ENCODE results near the gene PLA2G2D. TPM values are rescaled to one million over a fixed set of nuclear protein-coding genes. Genes with fewer than 3 reads are reported as not detected.

PLA2G2D gene
- total and polyA plus RNA-seq, 2 donors (not counting 1 experiment from before 2014, with no cell fraction given): not detected

DNA sequence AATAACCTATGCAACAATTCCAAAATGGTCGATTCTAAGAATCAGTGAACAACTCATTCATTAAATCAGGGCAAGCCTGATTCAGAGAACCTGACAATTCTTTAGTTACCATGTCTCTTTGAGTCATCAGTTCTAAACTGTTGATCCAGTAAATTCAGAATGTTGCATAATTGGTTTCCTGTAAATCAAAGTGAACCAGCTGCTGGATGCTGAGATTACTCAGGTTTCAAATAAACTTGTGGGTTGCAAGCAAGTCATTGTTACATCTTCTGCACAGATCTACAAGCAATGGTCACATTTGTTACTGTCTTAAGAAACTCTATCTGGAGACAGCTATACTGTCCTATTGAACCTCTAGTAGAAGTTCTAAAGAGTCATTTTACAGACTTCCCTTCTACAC lies 16.5 kb downstream of the PLA2G2D start:
- Histone ChIP-seq H3K4me3 (replicated peaks in 1 of 4; ENCODE audit: control extremely low read depth in 1 of 4, insufficient read depth in 1 of 4, low read depth in 3 of 4, low read length in 4 of 4) (no peak overlapping the region), H3K4me2 (ENCODE audit: extremely low read depth, insufficient read depth, low read length) (no peak overlapping the region), H2AFZ (ENCODE audit: low read length) (no peak overlapping the region)

GRCh38 chr1:20100632-20101355 lies 18.5 kb downstream of the PLA2G2D start:
- no peak overlapping the region for H3K4me2 ChIP-seq (ENCODE audit: extremely low read depth, insufficient read depth, low read length)
- H4K20me1 ChIP-seq (ENCODE audit: control insufficient read depth, extremely low read depth, insufficient read depth, low read length): no peaks in the 10 kb centered on the region
- H2AFZ ChIP-seq (ENCODE audit: low read length): no peak overlapping the region
- no peaks in the 10 kb centered on the region for H3K36me3 ChIP-seq (ENCODE audit: control insufficient read depth, insufficient read depth, low read length)
- H3K9ac ChIP-seq (ENCODE audit: insufficient read depth, low read length): no peak overlapping the region
- H3K27me3 ChIP-seq (ENCODE audit: control insufficient read depth, insufficient read depth, low read length): no peaks in the 10 kb centered on the region
- no peaks in the 10 kb centered on the region for H3K9me3 ChIP-seq (ENCODE audit: control insufficient read depth, insufficient read depth, low read depth, low read length)
- peak; percentile 80 to 85 for TF ChIP-seq CTCF (conservative IDR thresholded peaks at IDR 0.05 in 1 of 2, IDR thresholded peaks at IDR 0.05 in 1 of 2; ENCODE audit: low read depth in 1 of 2, low read length in 2 of 2)
- no peak for TF ChIP-seq EZH2 (IDR thresholded peaks at IDR 0.05; ENCODE audit: low read length, missing control alignments)
- DNase-seq (ENCODE audit: low read depth in 2 of 2): peak; percentile 63 to 64
- H3K4me3 ChIP-seq (replicated peaks in 1 of 4; ENCODE audit: control extremely low read depth in 1 of 4, insufficient read depth in 1 of 4, low read depth in 3 of 4, low read length in 4 of 4): no peak overlapping the region
- no peaks in the 10 kb centered on the region for H3K79me2 ChIP-seq (ENCODE audit: control insufficient read depth, insufficient read depth, low read length)
- no peak overlapping the region for H3K27ac ChIP-seq (ENCODE audit: insufficient read depth, low read length)
- no peaks in the 10 kb centered on the region for H3K4me1 ChIP-seq (ENCODE audit: control insufficient read depth, extremely low read depth, insufficient read depth, low read length)

More for the DNA sequence above, 16.5 kb downstream of the PLA2G2D start:
- H3K27me3 ChIP-seq (ENCODE audit: control insufficient read depth, insufficient read depth, low read length): no peaks in the 10 kb centered on the region
- no peaks in the 10 kb centered on the region for H4K20me1 ChIP-seq (ENCODE audit: control insufficient read depth, extremely low read depth, insufficient read depth, low read length)
- H3K4me1 ChIP-seq (ENCODE audit: control insufficient read depth, extremely low read depth, insufficient read depth, low read length): no peaks in the 10 kb centered on the region
- H3K9ac ChIP-seq (ENCODE audit: insufficient read depth, low read length): no peak overlapping the region
- DNase-seq (ENCODE audit: low read depth in 2 of 2): peak; percentile 82 to 91
- no peaks in the 10 kb centered on the region for H3K9me3 ChIP-seq (ENCODE audit: control insufficient read depth, insufficient read depth, low read depth, low read length)
- no peak overlapping the region for H3K27ac ChIP-seq (ENCODE audit: insufficient read depth, low read length)
- no peaks in the 10 kb centered on the region for H3K36me3 ChIP-seq (ENCODE audit: control insufficient read depth, insufficient read depth, low read length)
- TF ChIP-seq EZH2 (IDR thresholded peaks at IDR 0.05; ENCODE audit: low read length, missing control alignments) (no peak), CTCF (conservative IDR thresholded peaks at IDR 0.05 in 1 of 2, IDR thresholded peaks at IDR 0.05 in 1 of 2; ENCODE audit: low read depth in 1 of 2, low read length in 2 of 2) (no peak)
- H3K79me2 ChIP-seq (ENCODE audit: control insufficient read depth, insufficient read depth, low read length): no peaks in the 10 kb centered on the region

GRCh38 chr1:20099533-20099932 lies 19.8 kb downstream of the PLA2G2D start:
- no peaks in the 10 kb centered on the region for H3K4me1 ChIP-seq (ENCODE audit: control insufficient read depth, extremely low read depth, insufficient read depth, low read length)
- H2AFZ ChIP-seq (ENCODE audit: low read length): no peak overlapping the region
- H3K27ac ChIP-seq (ENCODE audit: insufficient read depth, low read length): no peak overlapping the region
- H3K9ac ChIP-seq (ENCODE audit: insufficient read depth, low read length): no peak overlapping the region
- H3K4me3 ChIP-seq (replicated peaks in 1 of 4; ENCODE audit: control extremely low read depth in 1 of 4, insufficient read depth in 1 of 4, low read depth in 3 of 4, low read length in 4 of 4): no peak overlapping the region
- no peaks in the 10 kb centered on the region for H3K27me3 ChIP-seq (ENCODE audit: control insufficient read depth, insufficient read depth, low read length)
- H3K36me3 ChIP-seq (ENCODE audit: control insufficient read depth, insufficient read depth, low read length): no peaks in the 10 kb centered on the region
- no peak overlapping the region for H3K4me2 ChIP-seq (ENCODE audit: extremely low read depth, insufficient read depth, low read length)
- no peaks in the 10 kb centered on the region for H4K20me1 ChIP-seq (ENCODE audit: control insufficient read depth, extremely low read depth, insufficient read depth, low read length)
- TF ChIP-seq EZH2 (IDR thresholded peaks at IDR 0.05; ENCODE audit: low read length, missing control alignments) (no peak), CTCF (conservative IDR thresholded peaks at IDR 0.05 in 1 of 2, IDR thresholded peaks at IDR 0.05 in 1 of 2; ENCODE audit: low read depth in 1 of 2, low read length in 2 of 2) (no peak)
- peak in 1 of 2 donors; percentile 58 for DNase-seq (ENCODE audit: low read depth in 2 of 2)
- no peaks in the 10 kb centered on the region for H3K79me2 ChIP-seq (ENCODE audit: control insufficient read depth, insufficient read depth, low read length)
- no peaks in the 10 kb centered on the region for H3K9me3 ChIP-seq (ENCODE audit: control insufficient read depth, insufficient read depth, low read depth, low read length)
